GM21723 (cell line): ENCODE data around the gene EHD3.
"Not testable (repeated sequence)": the region's sequence is repeated elsewhere in the genome, so short reads cannot be mapped to it uniquely, and the experiment has no call there.

ENCODE experiments used
- ATAC-seq: cut with Tn5 transposase; IDR thresholded peaks from one replicate; pipeline ENCODE4 v1.9.1; 2021; ENCODE audit warnings: mild to moderate bottlenecking, moderate library complexity; ENCODE audit not compliant: unreplicated experiment

The EHD3 gene

GRCh38 chr2:31282634-31283033, 48.7 kb downstream of the EHD3 start:
- ATAC-seq = no peak

GRCh38 chr2:31283193-31283919, 49.4 kb downstream of the EHD3 start:
- ATAC-seq = not testable (repeated sequence)

GRCh38 chr2:31284107-31284506, 50.2 kb downstream of the EHD3 start:
- no peak for ATAC-seq

GRCh38 chr2:31286230-31286629, 52.3 kb downstream of the EHD3 start:
- ATAC-seq = no peak

- no peak for ATAC-seq
Measured at GRCh38 chr2:31286961-31287550, 53.1 kb downstream of the EHD3 start.

GRCh38 chr2:31287654-31288053, 53.7 kb downstream of the EHD3 start:
- no peak for ATAC-seq

- no peak for ATAC-seq
Measured at GRCh38 chr2:31294196-31294595, 60.2 kb downstream of the EHD3 start.

- no peak for ATAC-seq
Measured at GRCh38 chr2:31296641-31297287, 62.8 kb downstream of the EHD3 start.

- no peak for ATAC-seq
Measured at GRCh38 chr2:31297751-31298150, 63.8 kb downstream of the EHD3 start.

GRCh38 chr2:31299547-31299946, 65.6 kb downstream of the EHD3 start:
- no peak for ATAC-seq

GRCh38 chr2:31300309-31300708, 66.4 kb downstream of the EHD3 start:
- no peak for ATAC-seq

- no peak for ATAC-seq
Measured at GRCh38 chr2:31302940-31303563, 69.1 kb downstream of the EHD3 start.

- no peak for ATAC-seq
Measured at GRCh38 chr2:31304816-31305215, 70.9 kb downstream of the EHD3 start.

- ATAC-seq = no peak
Measured at GRCh38 chr2:31312898-31313297, 78.9 kb downstream of the EHD3 start.

- ATAC-seq = no peak
Measured at GRCh38 chr2:31314761-31315160, 80.8 kb downstream of the EHD3 start.

- ATAC-seq = no peak
Measured at GRCh38 chr2:31317396-31317795, 83.4 kb downstream of the EHD3 start.

- ATAC-seq = peak; percentile 67
Measured at GRCh38 chr2:31318361-31319336, 84.7 kb downstream of the EHD3 start.
